A673 (cell line): Measurements from ENCODE around the gene AK5. TPM values are rescaled to one million over a fixed set of nuclear protein-coding genes. Genes with fewer than 3 reads are reported as not detected.

Experiments
- BruUV-seq: library from RNA; stranded (reverse); fragments of 400-500 nt; replicated peaks from 2 replicates; lab custom pipeline; 2021; lab: Mats Ljungman, UMichigan
- CTCF ChIA-PET: fragments of 300-600 bp; sonication (Branson Sonifier 250); formaldehyde crosslinking; loops from one replicate; lab custom pipeline; 2022; ENCODE audit warnings: antibody characterized with exemption; lab: Charles Lee
- POLR2A ChIA-PET: fragments of 300-600 bp; sonication (Branson Sonifier 250); formaldehyde crosslinking; loops from one replicate; lab custom pipeline; 2022; ENCODE audit warnings: antibody characterized with exemption; ENCODE audit not compliant: low non-redundant PET; lab: Charles Lee
- DNase-seq: peaks from one replicate; pipeline ENCODE4 v3.0.0-alpha.2; 2015; ENCODE audit warnings: low spot score
- H3K27ac ChIP-seq: fragments of 200-600 bp; sonication (generic); 2 replicates; pipeline ENCODE4 v1.5.1; 2016; ENCODE audit warnings: mixed run types, low read depth, mild to moderate bottlenecking, mixed read lengths, antibody characterized with exemption, low read length; ENCODE audit not compliant: poor library complexity, severe bottlenecking
- H3K27me3 ChIP-seq: fragments of 200-600 bp; sonication (generic); replicated peaks from 2 replicates; pipeline ENCODE4 v1.6.1; 2017; ENCODE audit warnings: mixed run types, low read depth, mild to moderate bottlenecking, mixed read lengths, antibody characterized with exemption, low read length; ENCODE audit not compliant: insufficient read depth, poor library complexity
- H3K36me3 ChIP-seq: fragments of 200-600 bp; sonication (generic); 2 replicates; pipeline ENCODE4 v1.6.1; 2016; ENCODE audit warnings: mixed run types, mild to moderate bottlenecking, mixed read lengths, antibody characterized with exemption, low read length; ENCODE audit not compliant: insufficient read depth, poor library complexity, severe bottlenecking
- H3K4me1 ChIP-seq: fragments of 200-600 bp; sonication (generic); 2 replicates; pipeline ENCODE4 v1.6.1; 2017; ENCODE audit warnings: mixed run types, mild to moderate bottlenecking, mixed read lengths, antibody characterized with exemption, low read length; ENCODE audit not compliant: insufficient read depth, poor library complexity, severe bottlenecking
- H3K4me3 ChIP-seq: fragments of 200-600 bp; sonication (generic); 2 replicates; pipeline ENCODE4 v1.5.1; 2016; ENCODE audit warnings: low read depth, mixed run types, mild to moderate bottlenecking, mixed read lengths, low read length; ENCODE audit not compliant: poor library complexity, severe bottlenecking
- H3K9me3 ChIP-seq: fragments of 200-600 bp; sonication (generic); 2 replicates; pipeline ENCODE4 v1.6.1; 2016; ENCODE audit warnings: mixed run types, low read depth, mild to moderate bottlenecking, mixed read lengths, antibody characterized with exemption, low read length; ENCODE audit not compliant: poor library complexity, severe bottlenecking
- CTCF ChIP-seq: fragments of 300-800, 200-600 bp; sonication (generic); conservative IDR thresholded peaks from 2 replicates; pipeline ENCODE4 v1.5.1; 2017; ENCODE audit warnings: low read depth, mild to moderate bottlenecking, antibody characterized with exemption, low read length, moderate library complexity, mixed read lengths
- EZH2 ChIP-seq: fragments of 200-600 bp; sonication (generic); IDR thresholded peaks from 2 replicates; pipeline ENCODE4 v1.6.1; 2017; ENCODE audit warnings: borderline replicate concordance, low read depth, mild to moderate bottlenecking, mixed read lengths, antibody characterized with exemption, low read length; ENCODE audit not compliant: poor library complexity, severe bottlenecking
- intact Hi-C: fragments of 100-400 bp; cut with micrococcal nuclease; formaldehyde crosslinking; loops from one replicate; pipeline ENCODE4 v1.10.0; 2022; ENCODE audit not compliant: unreplicated experiment
- total RNA-seq: library from RNA; stranded (reverse); gene quantifications from 2 replicates; pipeline ENCODE4 v1.2.3, GENCODE V29; 2021

The AK5 gene
- total RNA-seq, 1 experiment from 2014 or later, result 0.47 TPM

- Histone ChIP-seq H3K4me1 (peaks cover 8% of the 10 kb centered on the region), H3K27me3 (no peaks in the 10 kb centered on the region), H3K9me3 (no peaks in the 10 kb centered on the region), H3K27ac (no peak overlapping the region), H3K4me3 (no peak overlapping the region), H3K36me3 (no peaks in the 10 kb centered on the region)
- TF ChIP-seq EZH2, result no peak
- TF ChIP-seq CTCF, result no peak
- ChIA-PET CTCF (no interaction called here), POLR2A (no interaction called here)
- no peak for DNase-seq
- intact Hi-C loops, result no loop called here
- BruUV-seq, result no TSS peak
Measured at GRCh38 chr1:77387553-77387952, 105.7 kb downstream of the AK5 start.

- no peak for DNase-seq
- no peaks in the 10 kb centered on the region for H3K36me3 ChIP-seq
- H3K27ac ChIP-seq, result no peak overlapping the region
- no TSS peak for BruUV-seq
- POLR2A ChIA-PET, result no interaction called here
- TF ChIP-seq EZH2 (no peak), CTCF (no peak)
- H3K4me1 ChIP-seq, result no peaks in the 10 kb centered on the region
- no peak overlapping the region for H3K4me3 ChIP-seq
- H3K27me3 ChIP-seq, result no peaks in the 10 kb centered on the region
- CTCF ChIA-PET, result no interaction called here
- no peaks in the 10 kb centered on the region for H3K9me3 ChIP-seq
- intact Hi-C loops, result no loop called here
Measured at GRCh38 chr1:77388661-77389060, 106.8 kb downstream of the AK5 start.

GRCh38 chr1:77392486-77392885 lies 110.7 kb downstream of the AK5 start:
- Histone ChIP-seq H3K9me3 (no peaks in the 10 kb centered on the region), H3K27ac (no peak overlapping the region), H3K27me3 (no peaks in the 10 kb centered on the region), H3K4me3 (no peak overlapping the region), H3K36me3 (no peaks in the 10 kb centered on the region), H3K4me1 (no peaks in the 10 kb centered on the region)
- intact Hi-C loops, result no loop called here
- ChIA-PET CTCF (no interaction called here), POLR2A (no interaction called here)
- TF ChIP-seq EZH2, result no peak
- TF ChIP-seq CTCF, result no peak
- DNase-seq, result no peak
- BruUV-seq, result no TSS peak
